GM18909 (cell line): ENCODE measurements around the gene PRG2.

ENCODE experiments used
- ATAC-seq: cut with Tn5 transposase; IDR thresholded peaks from one replicate; pipeline ENCODE4 v1.9.1; 2021; ENCODE audit warnings: mild to moderate bottlenecking; ENCODE audit not compliant: unreplicated experiment, poor library complexity

PRG2 gene

GRCh38 chr11:57390535-57390934, at the start of gene PRG2:
TSS of gene PRG2 (minus strand) at chr11:57390650. CDS start at chr11:57389944, 706 bp downstream.
- ATAC-seq = no peak

GRCh38 chr11:57439786-57440185, 49.3 kb upstream of the PRG2 start:
- no peak for ATAC-seq

GRCh38 chr11:57438345-57439285, 48.2 kb upstream of the PRG2 start:
- no peak for ATAC-seq

- no peak for ATAC-seq
Observed at GRCh38 chr11:57436031-57436430, 45.6 kb upstream of the PRG2 start.

GRCh38 chr11:57434640-57435546, 44.4 kb upstream of the PRG2 start:
- ATAC-seq = no peak

GRCh38 chr11:57432714-57433163, 42.3 kb upstream of the PRG2 start:
- ATAC-seq = peak; percentile 41

GRCh38 chr11:57432149-57432561, 41.7 kb upstream of the PRG2 start:
- no peak for ATAC-seq

GRCh38 chr11:57430952-57431351, 40.5 kb upstream of the PRG2 start:
- no peak for ATAC-seq

GRCh38 chr11:57429946-57430345, 39.5 kb upstream of the PRG2 start:
- no peak for ATAC-seq

- no peak for ATAC-seq
Observed at GRCh38 chr11:57428643-57429042, 38.2 kb upstream of the PRG2 start.

- no peak for ATAC-seq
Observed at GRCh38 chr11:57427727-57428082, 37.3 kb upstream of the PRG2 start.

GRCh38 chr11:57426929-57427726, 36.7 kb upstream of the PRG2 start, which contains the start of gene SLC43A3:
TSS of gene SLC43A3 (minus strand) at chr11:57427121. CDS start at chr11:57426172, 949 bp downstream.
- peak; percentile 67 for ATAC-seq

- ATAC-seq = no peak
Observed at GRCh38 chr11:57426439-57426928, 36.0 kb upstream of the PRG2 start.

GRCh38 chr11:57425565-57426438, 35.4 kb upstream of the PRG2 start:
- ATAC-seq = no peak

GRCh38 chr11:57424792-57425564, 34.5 kb upstream of the PRG2 start:
- ATAC-seq = peak; percentile 92

- ATAC-seq = no peak
Observed at GRCh38 chr11:57424137-57424791, 33.8 kb upstream of the PRG2 start.

GRCh38 chr11:57422669-57423068, 32.2 kb upstream of the PRG2 start:
- ATAC-seq = no peak

- ATAC-seq = no peak
Observed at GRCh38 chr11:57421805-57422204, 31.4 kb upstream of the PRG2 start.
